GM12878 (cell line): Measurements from ENCODE around the gene RAD51B. TPM values are rescaled to one million over a fixed set of nuclear protein-coding genes. Genes with fewer than 3 reads are reported as not detected.

Experiments used
- ASH2L ChIP-seq: fragments of 300-600, 200-600 bp; sonication (generic); IDR thresholded peaks from 2 replicates; pipeline ENCODE4 v1.6.1; 2017; ENCODE audit warnings: low read depth, mild to moderate bottlenecking, borderline replicate concordance
- BCL11A ChIP-seq: IDR thresholded peaks from 2 replicates; pipeline ENCODE4 v1.6.1; 2011; ENCODE audit warnings: low read depth, low read length
- CBFB ChIP-seq: IDR thresholded peaks from 2 replicates; pipeline ENCODE4 v1.6.1; 2016; ENCODE audit warnings: antibody characterized with exemption, low read depth
- CBX3 ChIP-seq: fragments of 200-600 bp; sonication (generic); IDR thresholded peaks from 2 replicates; pipeline ENCODE4 v1.6.1; 2016; ENCODE audit warnings: low read depth, borderline replicate concordance
- CTCF ChIP-seq, 3 experiments: IDR thresholded peaks in 2 of 3; conservative IDR thresholded peaks in 1 of 3; 2 replicates each; pipeline ENCODE4 v1.5.1; 2011; ENCODE audit warnings: low read depth in 3 of 3, low read length in 3 of 3, mild to moderate bottlenecking in 3 of 3, control low read depth in 2 of 3, moderate library complexity in 2 of 3, inconsistent platforms in 1 of 3, mixed read lengths in 1 of 3; ENCODE audit not compliant: control insufficient read depth in 2 of 3, insufficient read depth in 1 of 3; ENCODE audit errors: extremely low read depth in 1 of 3
- FOS ChIP-seq: IDR thresholded peaks from 3 replicates; pipeline ENCODE4 v1.6.1; 2011; ENCODE audit warnings: borderline replicate concordance; ENCODE audit not compliant: insufficient read length; ENCODE audit errors: extremely low read depth
- HDAC6 ChIP-seq: fragments of 200-600 bp; sonication (generic); IDR thresholded peaks from one replicate; pipeline ENCODE4 v1.8.0; 2017; ENCODE audit warnings: antibody characterized with exemption; ENCODE audit not compliant: unreplicated experiment
- HSF1 ChIP-seq: fragments of 150-350 bp; IDR thresholded peaks from 2 replicates; pipeline ENCODE4 v1.6.1; 2014; ENCODE audit warnings: mild to moderate bottlenecking, low read depth, low read length
- IRF5 ChIP-seq: fragments of 450-650 bp; IDR thresholded peaks from 2 replicates; pipeline ENCODE4 v1.6.1; 2017; ENCODE audit warnings: borderline replicate concordance
- MEF2B ChIP-seq: fragments of 450-650 bp; IDR thresholded peaks from 2 replicates; pipeline ENCODE4 v1.6.1; 2018; ENCODE audit warnings: mild to moderate bottlenecking, moderate library complexity; ENCODE audit not compliant: partially characterized antibody, poor library complexity, severe bottlenecking
- NKRF ChIP-seq: fragments of 450-650 bp; conservative IDR thresholded peaks from 2 replicates; pipeline ENCODE4 v1.6.1; 2017; ENCODE audit warnings: mild to moderate bottlenecking, moderate library complexity
- NR2F1 ChIP-seq: fragments of 450-650 bp; conservative IDR thresholded peaks from 2 replicates; pipeline ENCODE4 v1.6.1; 2017; ENCODE audit warnings: mild to moderate bottlenecking
- SIN3A ChIP-seq: IDR thresholded peaks from 2 replicates; pipeline ENCODE4 v1.6.1; 2012; ENCODE audit warnings: low read depth, low read length, improper control_type of control experiment
- SREBF1 ChIP-seq: IDR thresholded peaks from 2 replicates; pipeline ENCODE4 v1.6.1; 2012; ENCODE audit warnings: mild to moderate bottlenecking, low read length
- TCF7 ChIP-seq: IDR thresholded peaks from 2 replicates; pipeline ENCODE4 v1.6.1; 2014; ENCODE audit warnings: antibody characterized with exemption, borderline replicate concordance
- ZNF274 ChIP-seq: IDR thresholded peaks from one replicate; pipeline ENCODE4 v1.8.0; 2011; ENCODE audit not compliant: insufficient read length, insufficient read depth
- ZNF384 ChIP-seq: IDR thresholded peaks from 2 replicates; pipeline ENCODE4 v1.6.1; 2012; ENCODE audit warnings: low read depth, mild to moderate bottlenecking, low read length, improper control_type of control experiment, borderline replicate concordance
- ZNF687 ChIP-seq: fragments of 450-650 bp; IDR thresholded peaks from 2 replicates; pipeline ENCODE4 v1.6.1; 2017; ENCODE audit warnings: mild to moderate bottlenecking, moderate library complexity
- ZSCAN29 ChIP-seq: fragments of 450-650 bp; IDR thresholded peaks from 2 replicates; pipeline ENCODE4 v1.6.1; 2017; ENCODE audit warnings: mild to moderate bottlenecking, moderate library complexity
- polyA plus RNA-seq, 11 experiments: library from polyadenylated mRNA; depleted of rRNA in 4 of 11; unstranded in 6 of 11; stranded (reverse) in 5 of 11; fragments of >200 nt; fragmentation: Nextera tagmentation in 4 of 11; fragmentation: Illumina TruSeq in 1 of 11; extraction: Ambion mirVana in 4 of 11; extraction: Trizol in 1 of 11; gene quantifications; 1 replicate in 1 of 11; 2 replicates in 10 of 11; pipeline versions ENCODE4 v1.2.1 to v1.2.3, GENCODE V29; 2011 to 2016; ENCODE audit warnings: inconsistent platforms in 2 of 11, missing spikeins in 2 of 11, low read depth in 1 of 11
- total RNA-seq, 4 experiments: library from RNA; depleted of rRNA in 3 of 4; stranded (reverse); fragments of >200 nt in 3 of 4; fragmentation: Illumina TruSeq in 1 of 4; extraction: Trizol in 1 of 4; gene quantifications; 2 replicates each; pipeline versions ENCODE4 v1.2.1 to v1.2.3, GENCODE V29; 2013 to 2021

Gene RAD51B
- total and polyA plus RNA-seq, 10 of the 15 experiments (the other 5 are each of a cell fraction or from before 2014, with no cell fraction given) = 9.8 to 26.8 (median 21.3) TPM

GRCh38 chr14:68306265-68306933 lies 486.8 kb downstream of the RAD51B start (continued):
- no peak for TF ChIP-seq IRF5
- no peak for TF ChIP-seq BCL11A
- peak; percentile 44; the same call in 1 of the 2 replicates for TF ChIP-seq ZNF384
- no peak for TF ChIP-seq SIN3A
- TF ChIP-seq TCF7 = peak; percentile 67; the same call in 1 of the 2 replicates
- no peak for TF ChIP-seq ASH2L
- no peak for TF ChIP-seq SREBF1
- no peak for TF ChIP-seq ZNF274
- TF ChIP-seq ZNF687 = peak; percentile 83; the same call in 1 of the 2 replicates
- peak; percentile 83 for TF ChIP-seq NR2F1
- no peak for TF ChIP-seq HDAC6
- no peak for TF ChIP-seq HSF1
- no peak for TF ChIP-seq ZSCAN29
- peak; percentile 66 for TF ChIP-seq MEF2B
- no peak for TF ChIP-seq FOS
- no peak for TF ChIP-seq CBX3
- TF ChIP-seq CTCF (IDR thresholded peaks at IDR 0.05 in 2 of 3, conservative IDR thresholded peaks at IDR 0.05 in 1 of 3; ENCODE audit: control insufficient read depth in 2 of 3, extremely low read depth in 1 of 3, insufficient read depth in 1 of 3, low read depth in 3 of 3, low read length in 3 of 3) = no peak
- no peak for TF ChIP-seq CBFB
- no peak for TF ChIP-seq NKRF
